GM12872 (cell line): Measurements from ENCODE around the gene AOPEP.

ENCODE experiments used
- TF ChIP-seq, protein P1 (sequence below): IDR thresholded peaks from 3 replicates; pipeline ENCODE4 v1.5.1; 2011; ENCODE audit warnings: low read depth, mild to moderate bottlenecking, low read length, moderate library complexity; ENCODE audit not compliant: insufficient read depth

AOPEP gene

DNA sequence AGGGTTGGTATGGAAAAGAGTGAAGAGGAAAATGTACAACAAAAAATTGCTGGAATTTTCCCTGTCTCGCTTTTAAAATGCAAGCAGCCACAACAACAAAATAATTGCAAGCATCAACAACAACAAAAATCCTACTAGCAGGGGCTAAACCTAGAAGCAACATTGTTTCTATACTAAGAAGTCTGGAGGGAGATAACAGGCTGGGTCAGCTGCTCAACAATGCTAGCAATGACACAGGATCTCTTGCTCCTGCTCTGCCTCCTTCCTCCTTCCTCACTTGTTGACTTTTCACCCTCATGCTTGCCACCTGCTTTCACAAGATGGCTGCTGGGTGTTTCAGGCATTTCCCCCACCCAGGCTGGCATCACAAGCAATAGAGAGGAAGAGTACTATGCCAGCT is 7.6 kb upstream of the AOPEP start:
- TF ChIP-seq, protein P1, sequence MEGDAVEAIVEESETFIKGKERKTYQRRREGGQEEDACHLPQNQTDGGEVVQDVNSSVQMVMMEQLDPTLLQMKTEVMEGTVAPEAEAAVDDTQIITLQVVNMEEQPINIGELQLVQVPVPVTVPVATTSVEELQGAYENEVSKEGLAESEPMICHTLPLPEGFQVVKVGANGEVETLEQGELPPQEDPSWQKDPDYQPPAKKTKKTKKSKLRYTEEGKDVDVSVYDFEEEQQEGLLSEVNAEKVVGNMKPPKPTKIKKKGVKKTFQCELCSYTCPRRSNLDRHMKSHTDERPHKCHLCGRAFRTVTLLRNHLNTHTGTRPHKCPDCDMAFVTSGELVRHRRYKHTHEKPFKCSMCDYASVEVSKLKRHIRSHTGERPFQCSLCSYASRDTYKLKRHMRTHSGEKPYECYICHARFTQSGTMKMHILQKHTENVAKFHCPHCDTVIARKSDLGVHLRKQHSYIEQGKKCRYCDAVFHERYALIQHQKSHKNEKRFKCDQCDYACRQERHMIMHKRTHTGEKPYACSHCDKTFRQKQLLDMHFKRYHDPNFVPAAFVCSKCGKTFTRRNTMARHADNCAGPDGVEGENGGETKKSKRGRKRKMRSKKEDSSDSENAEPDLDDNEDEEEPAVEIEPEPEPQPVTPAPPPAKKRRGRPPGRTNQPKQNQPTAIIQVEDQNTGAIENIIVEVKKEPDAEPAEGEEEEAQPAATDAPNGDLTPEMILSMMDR: no peak

DNA sequence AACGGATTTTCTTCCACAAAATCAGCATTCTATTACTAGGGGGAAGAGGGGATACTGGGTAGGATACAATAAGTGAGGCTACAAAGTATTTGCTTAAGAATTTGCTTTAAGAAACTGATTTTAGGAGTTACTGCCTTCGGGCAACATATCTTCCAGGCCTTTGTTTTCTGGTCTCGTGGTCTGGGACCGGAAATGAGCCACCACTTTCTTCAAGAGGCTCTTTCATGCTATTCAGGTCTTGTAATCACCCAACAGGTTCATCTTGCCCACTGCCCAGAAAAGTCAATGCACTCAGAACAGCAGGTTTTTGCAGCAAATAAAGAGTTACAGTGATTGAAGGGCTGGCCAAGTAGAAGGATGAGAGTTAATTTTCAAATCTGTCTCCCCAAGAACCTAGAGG is 6.6 kb upstream of the AOPEP start:
- TF ChIP-seq, protein P1: no peak

GRCh38 chr9:94720846-94721549 is 5.5 kb upstream of the AOPEP start:
- TF ChIP-seq, protein P1: no peak

- TF ChIP-seq, protein P1: no peak
Observed at GRCh38 chr9:94721754-94722153, 4.7 kb upstream of the AOPEP start.

- TF ChIP-seq, protein P1: no peak
Observed at GRCh38 chr9:94725293-94725692, 1.2 kb upstream of the AOPEP start.

DNA sequence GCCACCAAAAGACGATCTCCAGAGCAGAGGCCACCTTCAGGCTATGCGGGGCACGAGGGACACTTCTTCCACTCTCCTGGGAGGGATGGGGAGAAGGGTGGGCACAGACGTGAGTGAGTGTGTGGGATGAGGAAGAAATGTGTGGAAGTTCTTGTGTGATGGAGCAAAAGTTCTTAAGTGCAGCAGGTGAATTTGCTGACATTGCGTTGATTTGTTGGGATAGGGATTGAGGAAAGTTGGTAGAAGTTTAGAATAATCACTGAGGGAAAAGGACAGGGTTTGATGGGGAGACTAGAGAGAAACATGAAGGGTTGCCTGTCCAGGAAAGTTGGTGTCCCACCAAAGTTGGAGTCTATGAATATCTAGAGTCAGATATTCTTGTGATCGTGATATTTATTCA is 2.2 kb downstream of the AOPEP start:
- TF ChIP-seq, protein P1: no peak

DNA sequence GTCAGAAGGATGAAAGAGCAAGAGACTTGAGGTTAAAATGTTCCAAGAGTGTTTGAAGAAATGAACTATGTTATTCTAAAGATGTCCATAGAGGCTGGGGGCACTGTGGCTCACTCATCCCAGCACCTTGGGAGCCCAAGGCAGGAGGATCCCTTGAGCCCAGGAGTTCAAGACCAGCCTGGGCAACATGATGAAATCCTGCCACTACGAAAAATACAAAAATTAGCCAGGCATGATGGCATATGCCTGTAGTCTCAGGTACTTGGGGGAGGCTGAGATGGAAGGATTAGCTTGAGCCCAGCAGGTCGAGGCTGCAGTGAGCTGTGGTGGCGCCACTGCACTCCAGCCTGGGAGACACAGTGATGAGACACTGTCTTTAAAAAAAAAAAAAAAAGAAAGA is 2.7 kb downstream of the AOPEP start:
- TF ChIP-seq, protein P1: no peak
